DMS 273 (cell line): ENCODE data around the gene CD81.

ENCODE experiments used
- DNase-seq: peaks from one replicate; lab custom pipeline; 2025; ENCODE audit not compliant: unreplicated experiment; lab: John Stamatoyannopoulos, UW

CD81 gene

DNA sequence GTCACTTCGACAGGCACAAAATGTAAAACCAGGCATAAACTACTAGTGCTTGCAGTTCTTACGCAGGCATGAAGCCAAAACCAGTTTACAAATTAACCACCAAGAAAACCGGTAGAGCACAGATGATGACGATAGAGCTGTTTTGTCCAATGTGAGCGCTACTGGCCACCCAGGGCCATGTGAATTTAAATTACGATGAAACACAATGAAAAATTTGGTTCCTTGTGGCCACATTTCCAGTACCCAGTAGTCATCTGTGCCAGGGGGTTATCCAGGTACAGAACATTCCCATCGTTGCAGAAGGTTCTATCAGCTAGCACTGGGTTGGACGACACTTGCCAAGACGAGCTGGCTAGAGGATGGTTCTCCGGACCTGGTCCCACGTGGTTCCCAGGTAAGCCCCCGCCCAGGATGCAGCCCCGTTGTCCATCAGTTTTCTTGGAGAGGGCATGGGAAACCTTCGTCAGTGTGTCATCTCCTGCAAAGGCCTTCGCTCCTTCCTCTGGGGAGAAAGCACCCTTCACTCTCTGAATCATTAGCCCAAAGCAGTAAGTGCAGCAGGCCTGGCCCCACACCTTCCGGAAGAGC, 1.1 kb upstream of the CD81 start:
- no peak for DNase-seq

DNA sequence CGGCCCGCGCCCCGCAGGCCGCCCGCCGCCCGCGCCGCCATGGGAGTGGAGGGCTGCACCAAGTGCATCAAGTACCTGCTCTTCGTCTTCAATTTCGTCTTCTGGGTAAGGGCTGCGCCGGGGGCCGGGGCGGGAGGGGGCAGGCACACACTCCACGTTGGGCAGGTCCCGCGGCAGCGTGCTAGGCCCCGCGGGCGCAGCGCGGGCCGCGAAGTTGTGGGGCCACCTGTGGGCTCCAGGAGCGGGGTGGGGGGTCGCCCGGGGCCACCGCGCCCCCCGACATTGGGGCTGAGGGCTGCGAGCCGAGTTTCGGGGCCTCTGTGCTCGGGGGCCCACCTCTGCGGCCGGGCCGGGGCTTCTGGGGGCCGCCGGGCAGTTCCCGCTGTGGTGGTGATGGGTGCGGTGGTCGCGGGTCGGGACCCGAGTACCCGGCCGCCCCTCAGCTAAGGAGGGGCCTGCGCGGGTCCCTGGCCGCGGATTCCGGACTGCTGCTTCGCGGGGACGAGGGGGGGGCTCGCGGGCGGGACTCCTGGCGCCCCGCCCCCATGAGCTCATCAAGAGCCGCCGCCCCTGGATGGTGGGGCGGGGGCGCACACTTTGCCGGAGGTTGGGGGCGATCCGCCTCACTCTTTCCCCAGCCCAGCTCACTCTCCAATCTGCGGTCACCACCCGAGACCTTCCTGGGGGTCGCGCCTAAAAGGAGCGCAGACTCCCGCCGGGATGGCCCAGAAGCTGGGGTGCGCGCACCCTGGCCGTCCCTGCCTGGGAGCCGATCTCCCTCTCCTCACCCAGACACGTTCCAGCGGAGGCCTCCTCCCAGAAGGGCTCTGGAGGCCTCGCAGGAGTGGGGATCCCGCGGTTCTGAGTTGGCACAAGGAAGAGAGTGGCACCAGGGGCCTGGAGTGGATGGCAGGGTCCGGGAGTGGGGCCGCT, 667 bp downstream of the CD81 start:
- DNase-seq, result peak; percentile 74

DNA sequence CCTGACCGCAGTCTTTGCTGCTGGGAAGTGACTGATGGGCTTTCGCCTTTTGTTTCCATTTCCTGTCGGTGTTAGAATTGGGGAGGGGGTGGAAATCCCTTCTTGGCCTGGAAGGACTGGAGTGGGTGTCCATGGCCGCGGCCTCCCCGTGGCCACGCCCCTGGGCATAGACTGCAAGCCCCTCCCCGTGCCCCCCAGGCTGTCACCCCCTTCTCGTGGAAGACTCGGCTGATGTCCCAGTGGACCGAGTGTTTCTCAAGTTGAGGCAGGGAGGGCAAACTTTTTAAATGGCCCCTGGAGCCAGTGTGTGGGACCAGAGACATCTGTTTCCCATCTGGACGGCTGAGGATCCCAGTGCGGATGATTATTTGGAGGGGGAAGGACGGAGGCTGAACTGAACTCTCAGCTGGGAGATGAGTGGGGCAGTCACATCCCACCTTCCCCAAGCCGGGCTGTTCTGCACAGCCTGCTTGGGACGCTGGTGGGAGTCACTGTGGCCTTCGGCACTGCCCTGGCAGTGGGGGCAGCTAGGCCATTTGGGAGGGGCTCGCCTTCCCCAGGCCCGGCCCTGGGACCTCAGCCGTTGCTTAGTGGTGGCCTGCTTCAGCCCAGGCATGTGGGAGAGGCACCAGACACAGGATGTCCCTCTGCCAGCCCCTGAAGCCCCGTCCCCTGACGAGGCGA, 1.6 kb downstream of the CD81 start:
- peak; percentile 67 for DNase-seq

DNA sequence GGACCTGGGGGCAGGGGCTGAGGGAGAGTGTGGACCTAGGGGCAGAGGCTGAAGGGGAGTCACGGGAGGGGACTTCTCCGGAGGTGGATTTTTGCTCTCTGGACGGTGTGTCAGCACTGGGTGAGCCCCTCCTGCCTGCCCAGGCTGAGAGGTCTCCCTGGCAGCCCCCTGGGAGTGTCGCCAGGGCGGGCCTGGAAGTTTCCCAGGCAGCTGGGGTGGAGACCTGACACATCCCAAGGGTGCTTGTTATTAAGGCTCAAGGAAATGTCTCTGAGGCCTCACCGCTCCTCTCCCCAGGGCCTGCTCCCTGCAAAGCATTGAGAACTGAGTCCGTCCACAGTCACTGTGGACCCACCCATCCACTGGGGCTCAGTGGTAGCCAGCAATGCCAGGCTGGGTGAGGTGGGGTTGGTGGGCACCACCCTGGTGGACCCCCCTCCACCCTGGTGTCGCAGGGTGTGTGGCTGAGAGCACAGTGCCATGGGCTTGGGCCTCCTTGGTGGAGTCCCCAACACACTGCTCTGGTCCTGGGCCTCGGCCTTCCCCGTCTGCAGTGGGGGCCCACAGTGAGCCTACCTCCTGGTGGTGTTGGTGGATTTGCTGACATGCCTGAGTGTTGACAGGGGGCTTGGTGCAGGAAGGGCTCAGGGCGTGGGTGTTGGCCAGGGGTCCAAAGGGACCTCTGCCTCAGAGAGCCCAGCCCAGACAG, 2.5 kb downstream of the CD81 start:
- no peak for DNase-seq

DNA sequence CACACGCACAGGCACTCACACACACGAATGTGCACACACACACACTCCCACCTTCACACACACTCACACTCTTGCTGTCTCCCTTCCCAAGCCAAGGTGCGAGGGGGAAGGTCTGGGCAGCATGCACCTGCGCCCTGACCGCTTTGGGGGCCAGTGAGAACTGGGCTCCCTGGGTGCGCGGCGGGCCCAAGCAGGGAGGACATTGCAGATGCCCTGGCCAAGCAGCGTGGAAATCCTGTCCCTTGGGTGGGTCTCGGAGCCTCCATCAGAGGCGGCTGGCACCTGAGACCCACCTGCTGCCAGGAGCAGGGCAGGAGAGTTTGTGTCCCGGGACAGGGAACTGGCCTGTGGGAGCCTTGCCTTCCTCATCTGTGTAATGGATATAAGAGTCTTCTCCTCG, 3.3 kb downstream of the CD81 start:
- no peak for DNase-seq

DNA sequence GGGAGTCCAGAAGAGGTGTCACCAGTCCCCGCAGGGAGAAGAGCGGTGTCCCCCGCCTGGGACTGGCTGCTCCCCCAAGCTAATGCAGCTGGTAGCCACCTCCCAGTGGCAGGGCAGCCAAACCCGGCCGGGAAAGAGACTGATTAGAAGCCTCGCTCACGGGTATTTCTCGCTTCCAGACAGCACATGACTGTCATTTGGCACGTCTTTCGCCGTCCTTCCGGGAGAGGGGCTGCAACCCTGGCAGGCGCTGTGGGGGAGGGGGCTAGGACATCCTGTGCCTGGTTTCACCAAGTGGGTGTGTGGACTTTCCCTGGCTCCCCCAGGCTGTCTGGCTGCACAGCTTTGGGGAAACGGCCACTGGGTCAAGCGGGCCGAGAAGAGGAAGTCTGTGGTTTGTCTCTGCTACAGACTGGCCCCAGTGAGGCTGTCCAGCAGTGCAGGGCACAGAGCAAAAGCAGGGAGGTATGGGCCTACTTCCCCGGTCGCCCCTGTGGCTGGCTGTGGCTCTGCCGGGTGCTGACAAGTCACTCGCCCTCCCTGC, 3.8 kb downstream of the CD81 start:
- DNase-seq, result no peak

DNA sequence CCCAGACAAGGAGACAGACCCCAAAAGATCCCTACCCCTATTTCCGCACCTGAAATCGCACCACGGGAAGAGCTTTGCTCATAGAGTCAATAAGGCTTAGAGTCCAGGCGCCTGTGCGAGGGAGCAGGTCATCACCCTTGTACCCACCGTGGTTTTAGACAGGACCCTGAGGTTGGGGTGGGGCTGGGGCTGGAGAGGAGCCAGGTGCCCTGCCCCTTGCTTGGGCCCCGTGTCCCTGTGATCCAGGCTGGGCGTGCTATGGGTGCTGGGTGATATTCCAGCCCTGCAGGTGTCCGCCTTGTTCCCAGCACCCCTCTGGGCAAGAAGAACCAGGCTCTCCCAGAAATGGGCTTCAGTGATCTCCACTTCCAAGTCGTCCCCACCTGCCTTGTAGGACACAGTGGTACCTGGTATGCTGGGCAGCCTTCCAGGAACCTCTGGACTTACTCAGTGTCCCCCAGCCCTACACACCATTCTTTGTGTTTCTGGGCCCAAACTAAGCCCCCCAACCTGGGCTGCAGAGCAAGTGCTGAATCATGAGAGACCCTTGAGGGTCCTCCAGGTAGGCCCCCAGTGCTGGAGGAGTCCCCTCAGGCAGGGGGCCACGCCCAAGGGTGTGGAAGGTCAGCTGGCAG, 4.5 kb downstream of the CD81 start:
- no peak for DNase-seq

DNA sequence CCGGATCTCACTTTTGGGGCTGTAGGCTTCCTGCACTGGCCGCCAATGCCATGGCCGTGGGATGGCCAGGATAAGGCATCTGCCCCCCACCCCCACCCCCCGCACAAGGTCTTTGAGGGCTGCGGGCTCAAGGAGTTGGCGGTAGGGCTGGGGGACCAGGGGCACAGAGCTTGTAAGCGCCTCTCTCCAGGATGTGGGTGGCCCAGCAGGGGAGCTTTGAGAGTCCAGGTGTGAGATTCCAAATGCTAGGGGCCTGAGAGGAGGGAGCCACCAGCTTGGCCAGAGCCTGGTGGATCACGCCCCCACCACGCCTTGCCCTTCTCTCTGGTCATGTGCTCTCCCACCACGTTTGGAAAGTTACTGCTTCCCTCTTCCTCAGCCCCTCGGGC, 5.0 kb downstream of the CD81 start:
- no peak for DNase-seq

DNA sequence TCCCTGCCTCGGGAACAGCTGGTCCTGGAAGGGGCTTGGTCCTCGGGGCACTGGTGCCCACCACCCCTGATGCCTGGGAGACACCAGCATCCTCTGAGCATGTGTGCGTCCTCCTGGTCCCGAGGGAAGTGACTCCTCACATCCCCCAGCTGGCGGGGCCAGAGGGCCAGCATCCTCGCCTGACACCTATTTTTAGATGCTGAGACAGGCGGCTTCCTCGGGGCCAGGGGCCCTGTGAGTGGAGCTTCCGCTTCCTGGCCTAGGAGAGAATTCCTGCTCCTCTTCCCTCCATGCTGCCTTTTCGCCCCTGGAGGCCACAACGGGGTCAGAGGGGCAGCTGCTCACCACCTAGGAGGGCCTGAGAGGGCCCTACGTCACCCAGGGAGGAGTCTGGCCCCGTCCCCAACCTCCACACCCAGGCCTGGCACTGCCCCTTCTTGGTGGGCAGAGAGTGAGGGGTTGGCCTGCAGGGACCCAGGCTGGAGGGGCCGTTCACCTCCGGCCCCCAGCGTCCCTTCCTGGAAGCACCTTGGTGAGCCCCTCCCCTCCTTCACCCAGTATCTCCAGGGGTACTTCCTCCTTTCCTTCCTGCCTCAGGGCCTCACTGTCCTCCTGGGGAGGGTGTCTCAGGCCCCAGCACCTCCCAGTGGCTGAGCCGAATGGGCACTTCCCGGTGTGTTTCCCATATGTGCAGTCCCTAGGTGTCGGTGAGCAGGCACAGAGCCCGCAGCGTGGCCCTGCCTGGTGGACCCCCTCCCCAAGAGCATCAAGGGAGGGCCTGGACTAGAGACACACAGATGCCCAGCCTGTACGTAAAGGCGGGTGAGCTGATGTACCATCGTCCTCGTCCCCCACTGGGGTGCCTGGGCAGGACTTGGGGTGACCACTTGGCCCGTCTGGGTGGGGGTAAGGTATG, 6.1 kb downstream of the CD81 start:
- no peak for DNase-seq

DNA sequence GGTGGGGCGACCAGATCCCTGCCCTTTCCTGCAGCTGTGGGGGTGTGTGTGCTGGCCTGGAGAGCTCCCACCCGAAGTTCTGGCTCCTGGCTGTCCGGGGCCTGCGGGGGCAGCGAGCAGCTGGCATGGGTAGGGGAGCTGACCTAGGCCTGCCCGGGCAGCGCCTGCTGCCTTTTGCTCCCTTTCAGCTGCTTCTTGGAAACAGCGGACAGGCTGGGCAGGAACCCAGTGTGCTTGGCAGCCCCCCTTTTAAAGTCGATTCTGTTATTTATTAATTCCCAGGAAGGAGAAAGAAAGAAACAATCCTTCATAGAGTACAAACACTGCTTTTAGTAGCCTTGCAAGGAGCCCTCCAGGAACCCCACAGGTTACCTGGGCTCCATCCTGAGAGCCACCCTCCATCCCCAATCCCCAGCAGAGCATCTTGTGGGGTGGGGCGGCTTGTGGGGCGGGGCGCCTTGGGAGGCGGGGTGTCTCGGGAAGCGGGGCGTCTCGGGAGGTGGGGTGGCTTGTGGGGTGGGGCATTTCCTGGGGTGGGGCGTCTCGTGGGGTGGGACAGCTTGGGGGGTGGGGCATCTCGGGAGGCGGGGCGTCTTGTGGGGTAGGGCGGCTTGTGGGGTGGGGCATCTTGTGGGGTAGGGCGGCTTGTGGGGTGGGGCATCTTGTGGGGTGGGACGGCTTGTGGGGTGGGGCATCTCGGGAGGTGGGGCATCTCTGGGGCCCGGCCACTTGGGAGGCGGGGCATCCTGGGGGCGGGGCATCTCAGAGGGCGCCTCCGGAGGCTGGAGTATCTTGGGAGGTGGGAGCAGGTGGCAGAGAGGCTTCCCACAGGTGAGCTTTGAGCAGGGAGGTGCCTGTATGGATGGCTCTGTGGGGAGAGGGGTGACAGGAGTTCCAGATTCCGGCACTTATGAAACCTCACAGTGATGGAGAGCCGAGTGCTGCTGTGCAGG, 7.0 kb downstream of the CD81 start:
- DNase-seq, result no peak

DNA sequence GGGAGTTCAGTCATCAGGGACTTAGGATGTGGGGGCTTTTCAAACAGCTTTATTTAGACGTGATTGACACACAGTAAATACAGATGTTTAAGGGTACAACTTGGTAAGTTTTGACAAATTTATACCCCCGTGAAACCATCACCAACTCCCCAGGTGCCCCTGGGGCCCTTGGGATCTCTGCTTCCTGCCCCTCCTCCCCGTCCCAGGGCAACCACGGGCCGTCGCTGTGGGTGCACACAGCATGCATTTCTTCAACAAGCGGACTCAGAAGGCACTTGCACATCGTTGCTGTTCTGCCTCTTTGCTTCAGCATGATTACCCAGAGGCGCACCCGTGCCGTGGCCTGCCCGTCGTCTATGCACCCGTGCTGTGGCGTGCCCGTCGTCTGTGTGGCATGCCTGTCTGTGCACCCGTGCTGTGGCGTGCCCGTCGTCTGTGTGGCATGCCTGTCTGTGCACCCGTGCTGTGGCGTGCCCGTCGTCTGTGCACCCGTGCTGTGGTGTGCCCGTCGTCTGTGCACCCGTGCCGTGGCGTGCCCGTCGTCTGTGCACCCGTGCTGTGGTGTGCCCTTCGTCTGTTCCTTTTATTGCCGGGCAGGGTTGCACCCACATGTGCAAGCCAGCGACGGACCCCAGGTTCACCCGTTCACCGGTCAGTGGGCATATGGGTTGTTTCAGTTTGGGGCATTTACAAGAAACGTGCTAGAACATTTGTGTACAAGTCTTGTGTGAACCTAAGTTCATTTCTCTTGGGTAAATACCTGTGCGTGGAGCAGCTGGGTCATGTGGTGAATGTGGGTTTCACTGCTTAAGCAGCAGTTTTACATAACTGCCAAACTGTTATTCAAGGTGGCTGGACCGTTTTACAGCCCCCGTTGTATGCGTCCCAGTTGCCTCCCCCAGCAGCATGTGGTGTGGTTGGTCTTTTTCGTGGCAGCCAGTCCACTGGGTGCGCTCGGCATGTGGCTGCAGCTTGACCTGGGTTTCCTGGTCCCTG, 8.3 kb downstream of the CD81 start:
- DNase-seq, result no peak

DNA sequence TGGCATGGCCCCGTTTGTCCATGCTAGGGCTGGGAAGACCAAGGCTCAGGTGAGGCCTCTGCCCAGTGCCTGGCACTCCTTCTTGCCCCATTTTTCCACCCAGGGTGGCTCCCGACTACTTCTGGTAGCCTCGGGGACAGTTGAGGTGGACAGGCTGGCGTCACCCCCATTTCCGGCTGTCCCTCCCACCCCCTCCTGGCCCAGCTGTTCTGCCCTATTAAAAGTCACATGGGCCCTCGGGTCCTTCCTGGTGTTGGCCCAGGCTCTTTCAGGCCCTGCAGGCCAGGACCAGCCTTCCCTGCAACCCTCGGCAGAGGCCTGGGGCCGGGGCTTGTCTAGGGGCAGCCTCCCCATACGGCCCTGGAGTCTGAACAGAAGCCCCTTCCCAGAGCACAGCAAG, 9.5 kb downstream of the CD81 start:
- no peak for DNase-seq

DNA sequence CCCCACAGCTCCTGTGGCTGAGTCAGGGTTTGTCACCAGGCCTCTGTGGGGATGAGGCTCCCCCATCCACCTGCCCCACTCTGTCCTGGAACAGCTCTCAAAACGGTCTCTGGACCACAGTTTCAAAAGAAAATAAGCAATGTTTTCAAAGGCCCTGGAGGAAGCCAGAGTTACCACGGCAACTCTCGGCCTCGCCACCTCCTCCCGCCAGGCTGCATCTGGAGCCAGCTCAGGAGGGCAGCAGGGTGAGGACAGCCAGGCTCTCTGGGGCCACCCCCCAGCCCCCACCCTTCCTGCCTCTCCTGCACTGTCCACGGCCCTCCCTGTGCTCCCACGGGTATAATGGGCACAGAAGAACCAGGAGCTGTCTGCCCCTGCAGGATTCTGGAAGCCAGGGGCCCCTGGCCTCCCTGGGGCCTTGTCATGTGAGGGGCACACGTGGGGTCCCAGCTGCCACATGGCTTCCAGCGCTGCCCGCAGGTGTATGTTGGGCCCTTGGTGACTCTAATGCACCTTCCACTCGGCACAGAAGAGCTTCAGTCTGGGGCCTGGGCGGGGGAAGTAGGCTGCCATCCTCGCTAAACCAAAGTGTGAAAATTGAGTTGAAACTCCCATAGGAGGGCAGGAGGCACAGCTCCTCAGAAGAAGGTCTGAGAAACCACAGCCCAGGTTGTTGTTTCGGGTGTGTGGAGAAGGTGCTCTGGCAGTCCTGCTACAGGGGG, 10.3 kb downstream of the CD81 start:
- peak; percentile 21 for DNase-seq

DNA sequence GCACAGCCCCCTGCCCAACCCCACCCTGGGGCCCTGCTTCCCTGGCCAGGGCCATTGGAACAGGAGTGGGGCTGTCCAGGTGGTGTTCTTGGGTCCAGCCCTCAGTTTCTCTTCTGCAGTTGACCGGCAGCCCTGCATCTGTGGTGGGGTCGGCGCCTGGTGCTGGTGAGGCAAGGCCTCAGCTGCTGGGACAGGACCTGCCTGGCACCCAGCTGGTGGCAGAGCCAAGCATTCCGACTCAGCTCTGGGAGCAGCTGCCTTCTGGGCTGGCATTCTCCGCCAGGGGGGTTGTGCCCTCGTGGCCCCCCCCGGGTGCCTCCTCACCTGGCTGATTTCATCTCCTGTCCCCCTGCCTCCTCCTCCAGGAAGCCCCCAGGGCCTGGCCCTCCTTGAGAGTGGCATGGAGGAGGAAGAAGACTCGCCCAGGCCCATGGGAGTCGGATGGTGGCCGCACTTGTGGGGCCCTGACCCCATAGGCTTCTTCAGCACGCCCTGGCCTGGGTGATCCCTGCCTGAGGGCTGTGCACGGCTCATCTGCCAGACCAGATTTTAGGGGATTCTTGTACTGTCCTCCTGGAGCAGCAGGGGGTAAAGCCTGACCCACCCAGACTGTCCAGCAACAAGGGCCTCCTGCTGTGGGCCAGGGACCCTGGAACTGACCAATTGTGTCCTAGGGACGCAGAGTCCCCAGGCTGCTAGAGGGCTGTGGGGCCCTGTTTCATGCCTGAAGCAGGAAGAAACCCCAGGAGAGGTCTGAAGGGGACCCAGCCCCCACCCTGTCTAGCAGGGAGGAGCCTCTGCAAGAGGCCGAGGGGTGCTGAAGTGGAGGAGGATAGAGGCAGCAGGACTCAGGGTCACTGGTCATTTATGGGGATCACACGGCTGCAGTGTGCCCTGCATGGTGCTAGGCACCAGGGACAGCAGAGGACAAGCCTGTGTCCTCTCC, 11.6 kb downstream of the CD81 start:
- no peak for DNase-seq

DNA sequence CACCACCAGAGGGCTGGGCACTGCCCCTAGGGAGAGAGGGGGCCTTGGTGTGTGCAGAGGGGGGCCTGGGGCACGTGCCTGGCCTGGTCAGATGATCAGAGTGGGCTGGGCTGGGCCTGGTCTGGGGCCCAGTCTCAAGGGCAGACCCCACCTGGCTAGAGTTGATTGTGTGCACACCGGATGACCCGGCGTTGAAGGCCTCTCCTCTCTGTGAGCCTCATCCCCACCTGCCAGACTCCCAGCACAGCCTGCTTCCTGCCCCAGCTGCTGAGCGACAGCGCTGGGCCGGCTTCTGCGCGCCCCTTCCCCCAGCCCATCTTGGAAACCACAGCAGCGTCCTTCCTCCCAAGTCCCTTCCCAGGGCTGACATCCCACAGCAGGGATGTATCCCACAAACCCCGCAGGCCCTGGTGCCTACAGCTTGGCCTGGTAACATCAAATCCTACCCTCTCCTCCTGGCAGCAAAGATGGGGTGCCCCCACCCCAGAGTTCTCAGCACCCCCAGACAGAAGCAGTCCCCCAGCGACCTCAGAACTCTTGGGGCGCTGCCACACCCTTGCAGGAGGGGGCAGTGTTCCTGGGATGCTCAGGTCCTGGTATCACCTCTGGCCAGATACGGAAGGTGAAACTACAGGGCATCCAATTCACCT, 12.4 kb downstream of the CD81 start:
- DNase-seq, result no peak
